Stimulated activated naive CD4-positive, alpha-beta T cell treated with Interleukin-2 at 50 U/mL for 16 hours (primary cell): ENCODE measurements around the gene GAL3ST2.
"Not testable (repeated sequence)": the region's sequence is repeated elsewhere in the genome, so short reads cannot be mapped to it uniquely, and the experiment has no call there.

Experiments
- DNase-seq: peaks from one replicate; lab custom pipeline; 2025; lab: John Stamatoyannopoulos, UW

Gene GAL3ST2

GRCh38 chr2:241748468-241749256 is 28.0 kb upstream of the GAL3ST2 start:
- DNase-seq = no peak

- no peak for DNase-seq
Measured at GRCh38 chr2:241750076-241750840, 26.4 kb upstream of the GAL3ST2 start.

- DNase-seq = no peak
Measured at GRCh38 chr2:241751152-241751551, 25.5 kb upstream of the GAL3ST2 start.

- DNase-seq = no peak
Measured at GRCh38 chr2:241751776-241752175, 24.8 kb upstream of the GAL3ST2 start.

- DNase-seq = no peak
Measured at GRCh38 chr2:241752253-241752652, 24.4 kb upstream of the GAL3ST2 start.

GRCh38 chr2:241752689-241753276 is 23.8 kb upstream of the GAL3ST2 start:
- DNase-seq = no peak

- DNase-seq = no peak
Measured at GRCh38 chr2:241753493-241753892, 23.1 kb upstream of the GAL3ST2 start.

GRCh38 chr2:241754042-241754441 is 22.6 kb upstream of the GAL3ST2 start:
- DNase-seq = no peak

- no peak for DNase-seq
Measured at GRCh38 chr2:241755166-241755565, 21.5 kb upstream of the GAL3ST2 start.

GRCh38 chr2:241755777-241756176 is 20.8 kb upstream of the GAL3ST2 start:
- DNase-seq = no peak

GRCh38 chr2:241759067-241759807 is 17.4 kb upstream of the GAL3ST2 start:
- DNase-seq = no peak

- DNase-seq = not testable (repeated sequence)
Measured at GRCh38 chr2:241759893-241760292, 16.7 kb upstream of the GAL3ST2 start.

GRCh38 chr2:241760301-241760771 is 16.3 kb upstream of the GAL3ST2 start:
- DNase-seq = no peak

- no peak for DNase-seq
Measured at GRCh38 chr2:241762321-241762932, 14.2 kb upstream of the GAL3ST2 start.

- DNase-seq = peak; percentile 66
Measured at GRCh38 chr2:241762933-241763369, 13.7 kb upstream of the GAL3ST2 start.

GRCh38 chr2:241763551-241764274 is 12.9 kb upstream of the GAL3ST2 start:
- no peak for DNase-seq

- DNase-seq = no peak
Measured at GRCh38 chr2:241764275-241765241, 12.1 kb upstream of the GAL3ST2 start.

- DNase-seq = no peak
Measured at GRCh38 chr2:241767464-241768250, 9.0 kb upstream of the GAL3ST2 start.

GRCh38 chr2:241768251-241768711 is 8.3 kb upstream of the GAL3ST2 start:
- no peak for DNase-seq
